ENCODE results near the gene ZNF423. TPM values are rescaled to one million over a fixed set of nuclear protein-coding genes. Genes with fewer than 3 reads are reported as not detected.

The ZNF423 gene
- total and polyA plus RNA-seq, 9 of the 15 experiments (the other 6 are each of a cell fraction or from before 2014, with no cell fraction given) = not detected

DNA sequence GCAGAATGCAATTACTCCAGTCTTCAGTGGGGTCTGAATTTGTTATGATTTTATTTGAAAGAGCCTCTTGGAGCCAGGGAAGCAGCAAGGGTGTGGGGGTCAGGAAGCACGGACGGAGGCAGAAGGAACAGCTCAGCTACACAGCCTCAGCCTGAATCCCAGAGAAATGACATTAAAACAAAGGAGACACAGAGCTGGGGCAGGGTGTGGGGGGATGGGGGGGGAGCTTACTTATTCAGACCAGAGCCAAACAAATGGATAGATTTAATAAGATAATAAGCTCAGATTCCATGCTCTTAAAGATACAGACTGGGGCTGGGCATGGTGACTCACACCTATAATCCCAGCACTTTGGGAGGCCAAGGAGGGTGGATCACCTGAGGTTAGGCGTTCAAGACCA lies 195.3 kb downstream of the ZNF423 start (continued):
- TF ChIP-seq, protein P1, sequence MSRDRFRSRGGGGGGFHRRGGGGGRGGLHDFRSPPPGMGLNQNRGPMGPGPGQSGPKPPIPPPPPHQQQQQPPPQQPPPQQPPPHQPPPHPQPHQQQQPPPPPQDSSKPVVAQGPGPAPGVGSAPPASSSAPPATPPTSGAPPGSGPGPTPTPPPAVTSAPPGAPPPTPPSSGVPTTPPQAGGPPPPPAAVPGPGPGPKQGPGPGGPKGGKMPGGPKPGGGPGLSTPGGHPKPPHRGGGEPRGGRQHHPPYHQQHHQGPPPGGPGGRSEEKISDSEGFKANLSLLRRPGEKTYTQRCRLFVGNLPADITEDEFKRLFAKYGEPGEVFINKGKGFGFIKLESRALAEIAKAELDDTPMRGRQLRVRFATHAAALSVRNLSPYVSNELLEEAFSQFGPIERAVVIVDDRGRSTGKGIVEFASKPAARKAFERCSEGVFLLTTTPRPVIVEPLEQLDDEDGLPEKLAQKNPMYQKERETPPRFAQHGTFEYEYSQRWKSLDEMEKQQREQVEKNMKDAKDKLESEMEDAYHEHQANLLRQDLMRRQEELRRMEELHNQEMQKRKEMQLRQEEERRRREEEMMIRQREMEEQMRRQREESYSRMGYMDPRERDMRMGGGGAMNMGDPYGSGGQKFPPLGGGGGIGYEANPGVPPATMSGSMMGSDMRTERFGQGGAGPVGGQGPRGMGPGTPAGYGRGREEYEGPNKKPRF (IDR thresholded peaks at IDR 0.05; ENCODE audit: low read depth, low read length) = no peak
- TF ChIP-seq, protein P2, sequence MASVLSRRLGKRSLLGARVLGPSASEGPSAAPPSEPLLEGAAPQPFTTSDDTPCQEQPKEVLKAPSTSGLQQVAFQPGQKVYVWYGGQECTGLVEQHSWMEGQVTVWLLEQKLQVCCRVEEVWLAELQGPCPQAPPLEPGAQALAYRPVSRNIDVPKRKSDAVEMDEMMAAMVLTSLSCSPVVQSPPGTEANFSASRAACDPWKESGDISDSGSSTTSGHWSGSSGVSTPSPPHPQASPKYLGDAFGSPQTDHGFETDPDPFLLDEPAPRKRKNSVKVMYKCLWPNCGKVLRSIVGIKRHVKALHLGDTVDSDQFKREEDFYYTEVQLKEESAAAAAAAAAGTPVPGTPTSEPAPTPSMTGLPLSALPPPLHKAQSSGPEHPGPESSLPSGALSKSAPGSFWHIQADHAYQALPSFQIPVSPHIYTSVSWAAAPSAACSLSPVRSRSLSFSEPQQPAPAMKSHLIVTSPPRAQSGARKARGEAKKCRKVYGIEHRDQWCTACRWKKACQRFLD (CRISPR knock-in tag; IDR thresholded peaks at IDR 0.05) = no peak
- TF ChIP-seq HDGF (IDR thresholded peaks at IDR 0.05) (no peak), CBFA2T2 (conservative IDR thresholded peaks at IDR 0.05) (no peak), ETV1 (tag; conservative IDR thresholded peaks at IDR 0.05; ENCODE audit: low read depth) (no peak), ZNF316 (IDR thresholded peaks at IDR 0.05) (no peak), NELFE (IDR thresholded peaks at IDR 0.05; ENCODE audit: insufficient read depth, insufficient read length) (no peak)
- TF ChIP-seq, protein P3, sequence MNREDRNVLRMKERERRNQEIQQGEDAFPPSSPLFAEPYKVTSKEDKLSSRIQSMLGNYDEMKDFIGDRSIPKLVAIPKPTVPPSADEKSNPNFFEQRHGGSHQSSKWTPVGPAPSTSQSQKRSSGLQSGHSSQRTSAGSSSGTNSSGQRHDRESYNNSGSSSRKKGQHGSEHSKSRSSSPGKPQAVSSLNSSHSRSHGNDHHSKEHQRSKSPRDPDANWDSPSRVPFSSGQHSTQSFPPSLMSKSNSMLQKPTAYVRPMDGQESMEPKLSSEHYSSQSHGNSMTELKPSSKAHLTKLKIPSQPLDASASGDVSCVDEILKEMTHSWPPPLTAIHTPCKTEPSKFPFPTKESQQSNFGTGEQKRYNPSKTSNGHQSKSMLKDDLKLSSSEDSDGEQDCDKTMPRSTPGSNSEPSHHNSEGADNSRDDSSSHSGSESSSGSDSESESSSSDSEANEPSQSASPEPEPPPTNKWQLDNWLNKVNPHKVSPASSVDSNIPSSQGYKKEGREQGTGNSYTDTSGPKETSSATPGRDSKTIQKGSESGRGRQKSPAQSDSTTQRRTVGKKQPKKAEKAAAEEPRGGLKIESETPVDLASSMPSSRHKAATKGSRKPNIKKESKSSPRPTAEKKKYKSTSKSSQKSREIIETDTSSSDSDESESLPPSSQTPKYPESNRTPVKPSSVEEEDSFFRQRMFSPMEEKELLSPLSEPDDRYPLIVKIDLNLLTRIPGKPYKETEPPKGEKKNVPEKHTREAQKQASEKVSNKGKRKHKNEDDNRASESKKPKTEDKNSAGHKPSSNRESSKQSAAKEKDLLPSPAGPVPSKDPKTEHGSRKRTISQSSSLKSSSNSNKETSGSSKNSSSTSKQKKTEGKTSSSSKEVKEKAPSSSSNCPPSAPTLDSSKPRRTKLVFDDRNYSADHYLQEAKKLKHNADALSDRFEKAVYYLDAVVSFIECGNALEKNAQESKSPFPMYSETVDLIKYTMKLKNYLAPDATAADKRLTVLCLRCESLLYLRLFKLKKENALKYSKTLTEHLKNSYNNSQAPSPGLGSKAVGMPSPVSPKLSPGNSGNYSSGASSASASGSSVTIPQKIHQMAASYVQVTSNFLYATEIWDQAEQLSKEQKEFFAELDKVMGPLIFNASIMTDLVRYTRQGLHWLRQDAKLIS (CRISPR knock-in tag; IDR thresholded peaks at IDR 0.05) = no peak
